Measurements from ENCODE around the gene BFSP1.

BFSP1 gene

DNA sequence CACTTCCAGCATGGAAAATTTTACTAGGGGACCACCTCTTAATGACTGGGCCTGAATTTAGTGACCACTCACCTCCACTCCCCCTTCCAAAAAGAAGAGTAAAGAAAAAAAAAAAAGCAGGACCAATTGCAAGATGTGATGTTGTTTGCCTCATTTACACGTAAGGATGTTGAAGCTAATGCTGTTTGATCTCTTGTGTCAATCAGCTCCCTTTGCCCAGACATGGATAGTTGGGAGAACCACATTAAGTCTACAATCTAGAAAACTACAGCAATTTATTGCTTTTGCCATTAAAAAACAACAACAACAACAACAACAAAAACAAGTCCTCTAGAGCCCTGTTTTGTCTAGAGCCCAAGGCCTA, 27.7 kb upstream of the BFSP1 start:
- Histone ChIP-seq H3K4me3 (ENCODE audit: low read depth, low read length) (no peak overlapping the region), H3K9me3 (ENCODE audit: control insufficient read depth, low read length) (no peaks in the 10 kb centered on the region), H3K27me3 (ENCODE audit: control insufficient read depth, insufficient read depth, low read length) (no peaks in the 10 kb centered on the region), H3K4me1 (peaks cover 5% of the 10 kb centered on the region), H3K27ac (no peak overlapping the region), H2AFZ (no peak overlapping the region), H3K79me2 (no peaks in the 10 kb centered on the region), H3K4me2 (ENCODE audit: low read length) (no peak overlapping the region), H3K36me3 (ENCODE audit: control insufficient read depth, insufficient read depth, low read length) (no peaks in the 10 kb centered on the region), H3K9ac (no peak overlapping the region)
- TF ChIP-seq, protein P1, sequence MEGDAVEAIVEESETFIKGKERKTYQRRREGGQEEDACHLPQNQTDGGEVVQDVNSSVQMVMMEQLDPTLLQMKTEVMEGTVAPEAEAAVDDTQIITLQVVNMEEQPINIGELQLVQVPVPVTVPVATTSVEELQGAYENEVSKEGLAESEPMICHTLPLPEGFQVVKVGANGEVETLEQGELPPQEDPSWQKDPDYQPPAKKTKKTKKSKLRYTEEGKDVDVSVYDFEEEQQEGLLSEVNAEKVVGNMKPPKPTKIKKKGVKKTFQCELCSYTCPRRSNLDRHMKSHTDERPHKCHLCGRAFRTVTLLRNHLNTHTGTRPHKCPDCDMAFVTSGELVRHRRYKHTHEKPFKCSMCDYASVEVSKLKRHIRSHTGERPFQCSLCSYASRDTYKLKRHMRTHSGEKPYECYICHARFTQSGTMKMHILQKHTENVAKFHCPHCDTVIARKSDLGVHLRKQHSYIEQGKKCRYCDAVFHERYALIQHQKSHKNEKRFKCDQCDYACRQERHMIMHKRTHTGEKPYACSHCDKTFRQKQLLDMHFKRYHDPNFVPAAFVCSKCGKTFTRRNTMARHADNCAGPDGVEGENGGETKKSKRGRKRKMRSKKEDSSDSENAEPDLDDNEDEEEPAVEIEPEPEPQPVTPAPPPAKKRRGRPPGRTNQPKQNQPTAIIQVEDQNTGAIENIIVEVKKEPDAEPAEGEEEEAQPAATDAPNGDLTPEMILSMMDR (IDR thresholded peaks at IDR 0.05), result no peak

DNA sequence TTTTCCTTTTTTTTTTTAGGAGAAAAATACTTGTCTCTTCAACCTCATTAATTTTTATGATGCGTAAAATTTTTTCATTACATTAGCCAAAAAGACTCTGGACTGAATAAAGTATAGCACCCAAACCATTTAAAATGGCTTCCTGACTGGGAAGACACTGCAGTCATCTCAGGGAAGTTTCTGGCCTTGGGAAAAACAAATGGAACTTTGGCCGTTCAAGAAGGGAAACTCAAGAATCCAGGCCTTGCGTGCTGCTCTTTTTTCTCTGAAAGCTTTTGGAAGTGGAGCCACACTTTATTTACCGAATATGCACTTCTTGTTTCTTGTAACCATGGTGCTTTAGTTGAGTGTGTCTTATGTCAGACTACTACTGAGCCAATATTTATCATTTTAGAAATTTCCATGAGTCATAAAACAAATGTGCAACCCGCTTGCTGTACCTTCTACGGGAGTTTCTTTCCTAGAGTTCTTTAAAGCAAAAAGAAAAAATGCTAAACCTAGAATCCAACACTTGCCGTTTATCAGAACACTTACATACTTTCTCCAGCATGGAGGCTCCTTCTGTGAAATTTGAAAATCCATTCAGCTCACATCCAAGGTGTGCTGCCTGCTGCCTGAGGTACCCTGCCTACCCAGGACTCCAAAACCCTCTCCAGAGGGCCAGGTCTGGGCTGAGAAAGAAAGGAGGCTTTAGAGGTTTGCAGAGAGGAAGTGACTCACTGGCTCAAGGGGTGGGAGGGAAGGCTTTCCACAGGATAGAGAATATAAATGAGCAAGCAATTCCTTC, 27.2 kb upstream of the BFSP1 start:
- no peaks in the 10 kb centered on the region for H3K36me3 ChIP-seq (ENCODE audit: control insufficient read depth, insufficient read depth, low read length)
- no peak overlapping the region for H3K4me3 ChIP-seq (ENCODE audit: low read depth, low read length)
- no peaks in the 10 kb centered on the region for H3K9me3 ChIP-seq (ENCODE audit: control insufficient read depth, low read length)
- TF ChIP-seq, protein P1 (IDR thresholded peaks at IDR 0.05), result no peak
- H3K79me2 ChIP-seq, result no peaks in the 10 kb centered on the region
- H3K4me1 ChIP-seq, result peaks cover 5% of the 10 kb centered on the region
- H3K27ac ChIP-seq, result peak overlapping the region; percentile 34
- H3K4me2 ChIP-seq (ENCODE audit: low read length), result no peak overlapping the region
- no peaks in the 10 kb centered on the region for H3K27me3 ChIP-seq (ENCODE audit: control insufficient read depth, insufficient read depth, low read length)
- H2AFZ ChIP-seq, result peak overlapping the region; percentile 31
- H3K9ac ChIP-seq, result no peak overlapping the region

DNA sequence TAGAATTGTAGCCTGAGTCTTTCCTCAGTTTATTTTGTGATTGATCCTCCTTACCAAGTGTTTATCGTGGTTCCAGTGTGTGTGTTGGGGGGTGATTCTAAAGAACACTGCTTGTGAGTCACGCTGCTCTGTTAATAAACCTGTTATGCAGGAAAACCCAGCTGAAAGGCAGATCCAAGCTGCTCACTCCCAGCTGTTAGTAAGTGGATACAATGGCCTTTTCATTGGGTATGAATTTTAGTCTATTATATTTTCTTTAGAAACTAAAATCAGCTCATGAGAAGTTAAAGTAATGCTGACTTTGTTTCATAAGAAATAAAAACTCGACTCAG, 26.5 kb upstream of the BFSP1 start:
- H3K79me2 ChIP-seq, result no peaks in the 10 kb centered on the region
- no peaks in the 10 kb centered on the region for H3K9me3 ChIP-seq (ENCODE audit: control insufficient read depth, low read length)
- no peaks in the 10 kb centered on the region for H3K36me3 ChIP-seq (ENCODE audit: control insufficient read depth, insufficient read depth, low read length)
- no peak overlapping the region for H3K9ac ChIP-seq
- no peak overlapping the region for H3K4me2 ChIP-seq (ENCODE audit: low read length)
- no peak overlapping the region for H3K27ac ChIP-seq
- no peaks in the 10 kb centered on the region for H3K27me3 ChIP-seq (ENCODE audit: control insufficient read depth, insufficient read depth, low read length)
- no peak overlapping the region for H3K4me3 ChIP-seq (ENCODE audit: low read depth, low read length)
- TF ChIP-seq, protein P1 (IDR thresholded peaks at IDR 0.05), result no peak
- H2AFZ ChIP-seq, result peak overlapping the region; percentile 39
- peaks cover 5% of the 10 kb centered on the region for H3K4me1 ChIP-seq

DNA sequence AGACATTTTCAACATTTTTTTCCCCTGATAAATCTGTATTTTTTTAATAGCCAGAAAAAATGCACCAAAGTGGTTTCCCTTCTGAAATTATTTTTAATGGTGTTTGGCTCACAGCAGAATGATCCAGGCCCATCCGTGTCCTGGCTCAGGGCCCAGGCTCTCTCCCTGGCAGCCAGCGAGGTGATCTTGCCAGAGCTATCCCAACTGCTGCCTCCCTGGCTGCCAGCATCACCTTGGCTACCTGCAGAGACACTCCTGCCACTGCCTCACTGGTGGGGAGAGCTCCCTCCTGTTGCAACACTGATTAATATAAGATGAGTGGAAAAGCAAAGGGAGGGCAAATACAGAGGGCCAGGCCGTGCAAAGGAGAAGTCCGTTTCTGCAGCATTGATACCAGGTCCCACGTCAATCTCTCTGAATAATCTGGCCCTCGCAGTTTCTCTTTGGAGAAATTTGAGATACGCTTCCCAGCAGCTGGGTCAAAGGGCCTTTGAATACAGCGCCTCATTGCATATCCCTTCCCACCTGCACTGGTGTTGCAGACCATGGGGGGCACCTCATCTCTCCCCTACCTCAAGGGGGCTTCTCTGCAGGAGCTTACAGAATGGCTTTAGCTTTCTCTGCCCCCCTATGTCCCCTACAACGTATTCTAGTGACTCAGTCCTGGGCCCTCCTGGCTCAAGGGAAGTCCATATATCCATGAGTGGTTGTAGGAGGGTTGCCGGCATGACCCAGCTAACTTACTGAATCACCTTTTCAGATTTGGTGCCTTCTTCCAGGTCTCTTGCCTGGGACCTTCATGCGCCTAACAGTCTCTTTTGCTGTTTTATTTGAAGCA, 25.9 kb upstream of the BFSP1 start:
- no peaks in the 10 kb centered on the region for H3K79me2 ChIP-seq
- no peaks in the 10 kb centered on the region for H3K36me3 ChIP-seq (ENCODE audit: control insufficient read depth, insufficient read depth, low read length)
- no peak overlapping the region for H3K27ac ChIP-seq
- peaks cover 5% of the 10 kb centered on the region for H3K4me1 ChIP-seq
- TF ChIP-seq, protein P1 (IDR thresholded peaks at IDR 0.05), result no peak
- H3K4me3 ChIP-seq (ENCODE audit: low read depth, low read length), result no peak overlapping the region
- no peaks in the 10 kb centered on the region for H3K27me3 ChIP-seq (ENCODE audit: control insufficient read depth, insufficient read depth, low read length)
- H2AFZ ChIP-seq, result peak overlapping the region; percentile 39
- no peak overlapping the region for H3K4me2 ChIP-seq (ENCODE audit: low read length)
- H3K9me3 ChIP-seq (ENCODE audit: control insufficient read depth, low read length), result no peaks in the 10 kb centered on the region
- no peak overlapping the region for H3K9ac ChIP-seq
